COLO668 (cell line): ENCODE data around the gene MST1R.
A peak's percentile ranks its signal among the peaks of the same experiment; 100 is the strongest.

Experiments used
- DNase-seq: peaks from one replicate; lab custom pipeline; 2025; ENCODE audit not compliant: unreplicated experiment; lab: John Stamatoyannopoulos, UW

MST1R gene

DNA sequence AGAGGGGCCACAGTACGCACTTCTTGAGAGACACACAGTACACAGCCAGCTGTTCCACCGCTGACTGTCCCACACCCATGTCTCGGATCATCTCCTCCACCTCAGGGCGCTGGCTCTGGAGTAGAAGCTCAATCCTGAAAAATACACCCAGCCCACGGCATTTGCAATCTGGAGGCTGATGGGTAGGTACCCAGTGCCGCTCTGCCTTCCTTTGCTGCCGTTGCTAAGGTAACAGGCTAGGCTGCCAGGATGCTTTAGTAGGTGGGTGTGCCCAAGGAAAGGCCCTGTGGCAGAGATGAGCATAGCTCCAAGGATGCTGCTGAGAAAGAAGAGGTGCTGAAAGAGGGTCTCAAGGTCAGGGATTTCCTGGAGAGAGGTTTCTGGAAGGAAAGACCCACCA, 61.9 kb downstream of the MST1R start:
- no peak for DNase-seq

DNA sequence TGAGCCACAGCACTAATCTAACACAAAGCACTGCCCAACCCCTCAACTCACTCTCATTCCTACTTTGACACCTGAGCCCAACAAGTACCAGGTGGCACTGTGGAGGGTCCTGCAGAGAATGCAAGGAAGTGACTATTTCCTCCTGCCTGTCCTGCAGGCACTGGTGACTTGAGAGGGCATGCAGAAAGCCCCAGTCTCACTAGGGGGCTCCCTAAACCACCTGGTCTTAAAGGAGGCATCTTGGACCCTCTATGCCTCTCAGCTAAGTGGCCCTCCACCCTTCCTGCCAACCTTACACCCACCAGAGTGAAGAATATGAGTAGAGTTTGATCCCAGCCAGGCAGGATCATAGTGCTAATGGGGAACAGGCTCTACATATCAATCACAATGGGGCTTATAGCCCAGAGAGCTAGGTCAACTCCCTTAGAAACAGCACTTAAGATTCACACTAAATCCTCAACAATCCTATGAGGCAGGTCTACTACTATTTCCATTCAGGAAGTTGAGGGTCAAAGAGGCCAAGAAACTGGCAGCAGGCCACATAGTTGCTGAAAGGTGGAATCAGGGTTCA, 62.5 kb downstream of the MST1R start:
- peak; percentile 3 for DNase-seq

GRCh38 chr3:49840388-49840787, 63.3 kb downstream of the MST1R start:
- no peak for DNase-seq

GRCh38 chr3:49839193-49839809, 64.4 kb downstream of the MST1R start:
- peak; percentile 60 for DNase-seq
